Liver (tissue), 3 donors: ENCODE data around the gene TTC7B.

Source experiments
- ATF3 ChIP-seq: IDR thresholded peaks from 2 replicates; pipeline ENCODE4 v1.6.1; 2016; ENCODE audit warnings: antibody characterized with exemption
- CTCF ChIP-seq: fragments of 150-350 bp; IDR thresholded peaks from 2 replicates; pipeline ENCODE4 v1.5.1; 2017; ENCODE audit warnings: improper control_type of control experiment, low read depth, low read length; ENCODE audit not compliant: missing input control
- FOXA2 ChIP-seq: IDR thresholded peaks from 2 replicates; pipeline ENCODE4 v1.6.1; 2016; ENCODE audit warnings: antibody characterized with exemption
- HNF4A ChIP-seq, 2 donors: conservative IDR thresholded peaks; 2 replicates each; pipeline ENCODE4 v1.6.1; 2016; ENCODE audit warnings: antibody characterized with exemption in 2 of 2, mild to moderate bottlenecking in 2 of 2
- JUND ChIP-seq, 2 donors: IDR thresholded peaks; 2 replicates each; pipeline ENCODE4 v1.6.1; 2016; ENCODE audit warnings: antibody characterized with exemption in 2 of 2
- MAX ChIP-seq: IDR thresholded peaks from 2 replicates; pipeline ENCODE4 v1.6.1; 2016; ENCODE audit warnings: antibody characterized with exemption
- RAD21 ChIP-seq, 2 donors: IDR thresholded peaks; 2 replicates each; pipeline ENCODE4 v1.6.1; 2016; ENCODE audit warnings: antibody characterized with exemption in 2 of 2, mild to moderate bottlenecking in 2 of 2
- REST ChIP-seq: IDR thresholded peaks from 2 replicates; pipeline ENCODE4 v1.6.1; 2016; ENCODE audit warnings: antibody characterized with exemption, mild to moderate bottlenecking
- RXRA ChIP-seq, 2 donors: IDR thresholded peaks; 2 replicates each; pipeline ENCODE4 v1.6.1; 2017 to 2018; ENCODE audit warnings: antibody characterized with exemption in 2 of 2, mild to moderate bottlenecking in 1 of 2
- SP1 ChIP-seq: IDR thresholded peaks from 2 replicates; pipeline ENCODE4 v1.6.1; 2018; ENCODE audit warnings: antibody characterized with exemption, mild to moderate bottlenecking
- TAF1 ChIP-seq: conservative IDR thresholded peaks from 2 replicates; pipeline ENCODE4 v1.6.1; 2016; ENCODE audit warnings: antibody characterized with exemption, mild to moderate bottlenecking
- ZBTB33 ChIP-seq: IDR thresholded peaks from 2 replicates; pipeline ENCODE4 v1.6.1; 2016; ENCODE audit warnings: antibody characterized with exemption
- donor health status: healthy.
- donor health status: healthy.

GRCh38 chr14:90546767-90547166 lies 269.5 kb downstream of the TTC7B start:
- TF ChIP-seq CTCF = no peak
- TF ChIP-seq REST = no peak
- no peak for TF ChIP-seq MAX
- no peak for TF ChIP-seq ZBTB33
- no peak for TF ChIP-seq RAD21 (IDR thresholded peaks at IDR 0.05)
- TF ChIP-seq ATF3 = no peak
- no peak for TF ChIP-seq JUND (IDR thresholded peaks at IDR 0.05)
- no peak for TF ChIP-seq TAF1
- no peak for TF ChIP-seq RXRA (IDR thresholded peaks at IDR 0.05)
- no peak for TF ChIP-seq SP1
- TF ChIP-seq FOXA2 = no peak
- TF ChIP-seq HNF4A (conservative IDR thresholded peaks at IDR 0.05) = no peak
